ENCODE data around the gene OR2T34.
"Not testable (repeated sequence)": the region's sequence is repeated elsewhere in the genome, so short reads cannot be mapped to it uniquely, and the experiment has no call there.

- TF ChIP-seq CTCF, POLR2A (IDR thresholded peaks at IDR 0.05): not testable (repeated sequence)
Observed at GRCh38 chr1:248562672-248563071, 11.9 kb downstream of the OR2T34 start, which contains the start of gene OR2T29.

Data from upper lobe of left lung (tissue), 4 donors.